Fibroblast of the aortic adventitia (primary cell): ENCODE results near the gene BTBD19. TPM values are rescaled to one million over a fixed set of nuclear protein-coding genes. Genes with fewer than 3 reads are reported as not detected.

Source experiments
- DNase-seq: peaks from one replicate; pipeline ENCODE4 v3.0.0-alpha.2; 2010; ENCODE audit warnings: low read depth
- H3K4me3 ChIP-seq: 2 replicates; pipeline ENCODE4 v1.5.1; 2011; ENCODE audit warnings: low read depth, mild to moderate bottlenecking, control low read depth, low read length, moderate library complexity
- total RNA-seq: library from RNA; depleted of rRNA; stranded (reverse); fragments of >200 nt; gene quantifications from 2 replicates; pipeline ENCODE4 v1.2.3, GENCODE V29; 2012; ENCODE audit warnings: low replicate concordance
- TF ChIP-seq, protein P1 (sequence below): IDR thresholded peaks from 2 replicates; pipeline ENCODE4 v1.5.1; 2011; ENCODE audit warnings: mild to moderate bottlenecking, low read length, control low read depth, inconsistent platforms; ENCODE audit not compliant: insufficient read depth

BTBD19 gene
- total RNA-seq, 1 donor, result 5.4 TPM

DNA sequence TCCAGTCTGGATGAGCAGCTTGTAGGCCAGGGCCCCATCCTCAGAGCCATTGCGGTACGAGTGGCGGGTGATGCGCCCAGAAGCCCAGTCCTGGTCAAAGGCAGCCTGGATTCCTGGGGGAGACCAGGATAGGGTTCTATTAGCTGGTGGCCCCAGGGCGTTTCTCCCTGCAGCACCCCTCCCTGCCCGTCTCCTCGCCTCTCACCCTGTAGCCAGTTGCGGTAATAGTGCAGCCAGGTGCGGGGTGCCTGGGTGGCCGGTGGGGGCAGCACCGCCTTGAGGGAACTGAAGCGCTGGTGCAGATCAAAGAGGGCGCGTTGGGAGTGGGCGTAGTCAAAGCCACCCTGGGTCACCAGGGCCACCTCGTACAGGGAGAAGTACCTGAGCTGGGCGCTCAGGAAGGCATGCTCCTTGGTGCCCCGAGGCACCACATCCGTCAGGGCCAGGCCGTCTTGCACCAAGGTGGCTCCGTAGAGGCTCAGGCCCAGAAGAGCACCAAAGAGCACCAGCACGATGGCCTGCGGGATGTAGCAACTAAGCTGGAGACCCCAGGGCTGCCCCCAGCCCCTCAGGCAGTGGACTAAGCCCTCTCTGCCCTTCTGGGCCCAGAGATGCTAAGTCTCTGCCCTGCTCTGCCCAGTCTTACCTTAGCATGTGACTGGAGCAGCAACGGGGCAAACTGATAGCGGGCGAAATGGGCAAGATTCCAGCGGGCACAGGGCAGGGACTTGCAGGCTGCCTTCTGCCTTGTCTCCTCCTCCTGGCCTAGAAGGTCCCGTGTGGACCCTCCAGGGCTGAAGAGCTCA is 19.1 kb downstream of the BTBD19 start:
- no peak for DNase-seq
- no peak overlapping the region for H3K4me3 ChIP-seq
- TF ChIP-seq, protein P1, sequence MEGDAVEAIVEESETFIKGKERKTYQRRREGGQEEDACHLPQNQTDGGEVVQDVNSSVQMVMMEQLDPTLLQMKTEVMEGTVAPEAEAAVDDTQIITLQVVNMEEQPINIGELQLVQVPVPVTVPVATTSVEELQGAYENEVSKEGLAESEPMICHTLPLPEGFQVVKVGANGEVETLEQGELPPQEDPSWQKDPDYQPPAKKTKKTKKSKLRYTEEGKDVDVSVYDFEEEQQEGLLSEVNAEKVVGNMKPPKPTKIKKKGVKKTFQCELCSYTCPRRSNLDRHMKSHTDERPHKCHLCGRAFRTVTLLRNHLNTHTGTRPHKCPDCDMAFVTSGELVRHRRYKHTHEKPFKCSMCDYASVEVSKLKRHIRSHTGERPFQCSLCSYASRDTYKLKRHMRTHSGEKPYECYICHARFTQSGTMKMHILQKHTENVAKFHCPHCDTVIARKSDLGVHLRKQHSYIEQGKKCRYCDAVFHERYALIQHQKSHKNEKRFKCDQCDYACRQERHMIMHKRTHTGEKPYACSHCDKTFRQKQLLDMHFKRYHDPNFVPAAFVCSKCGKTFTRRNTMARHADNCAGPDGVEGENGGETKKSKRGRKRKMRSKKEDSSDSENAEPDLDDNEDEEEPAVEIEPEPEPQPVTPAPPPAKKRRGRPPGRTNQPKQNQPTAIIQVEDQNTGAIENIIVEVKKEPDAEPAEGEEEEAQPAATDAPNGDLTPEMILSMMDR, result no peak

DNA sequence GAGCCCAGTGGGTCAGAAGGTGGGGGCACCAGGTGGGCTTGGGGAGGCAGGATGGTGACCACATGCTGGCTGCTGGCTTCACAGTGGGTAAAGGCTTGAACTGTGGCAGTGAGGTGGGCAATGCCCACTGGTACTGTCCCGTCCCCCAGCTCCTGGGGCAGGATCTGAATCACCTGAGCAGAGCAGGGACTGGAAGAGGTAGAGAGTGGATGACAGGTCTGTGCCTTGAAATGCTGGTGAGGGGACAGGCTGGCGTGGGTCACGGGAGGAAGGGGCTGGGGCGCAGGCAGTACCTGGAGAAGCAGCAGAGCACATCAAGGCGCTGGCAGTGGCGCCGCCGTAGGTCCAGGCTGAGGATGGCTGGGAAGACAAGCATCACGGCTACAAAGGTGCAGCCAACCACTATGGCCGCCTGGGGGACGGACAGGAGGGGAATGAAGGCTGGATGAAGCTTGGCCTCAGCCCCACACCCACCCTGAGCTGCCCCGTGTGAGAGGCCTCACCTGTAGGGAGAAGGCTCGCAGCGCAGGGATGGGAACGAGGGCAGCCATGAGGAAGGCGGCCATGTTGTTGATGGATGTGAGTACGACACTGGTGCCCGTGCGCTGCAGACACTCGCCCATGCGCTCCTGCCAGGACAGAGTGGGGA is 19.8 kb downstream of the BTBD19 start:
- no peak overlapping the region for H3K4me3 ChIP-seq
- DNase-seq, result no peak
- TF ChIP-seq, protein P1, result no peak

DNA sequence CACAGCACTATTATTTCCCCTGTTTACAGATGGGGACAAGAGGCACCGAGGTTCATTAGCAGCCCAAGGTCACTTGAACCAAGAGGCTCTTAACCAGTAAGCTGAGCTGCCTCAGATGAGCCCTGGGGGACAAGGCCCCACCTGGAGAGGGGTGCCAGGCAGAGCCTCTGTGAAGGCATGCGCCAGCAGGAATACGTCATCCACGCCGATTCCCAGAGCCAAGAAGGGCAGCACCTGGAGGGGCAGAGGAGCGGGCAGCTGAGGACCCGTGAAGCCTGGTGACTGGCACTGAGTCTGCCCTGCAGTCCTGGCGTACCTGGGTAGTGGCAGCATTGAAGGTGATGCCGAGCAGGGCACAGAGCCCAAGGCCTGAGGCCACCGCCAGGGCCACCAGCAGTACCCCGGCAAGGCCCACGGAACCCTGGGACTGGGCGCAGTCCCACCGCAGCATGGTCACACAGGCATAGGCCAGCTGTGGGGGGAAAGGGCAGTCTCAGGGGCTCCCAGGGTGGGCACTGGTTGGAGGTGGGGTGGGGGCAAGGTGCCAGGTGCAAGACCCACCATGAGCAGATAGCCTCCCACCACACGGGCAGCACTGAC is 20.6 kb downstream of the BTBD19 start:
- H3K4me3 ChIP-seq, result no peak overlapping the region
- no peak for DNase-seq
- TF ChIP-seq, protein P1, result no peak

DNA sequence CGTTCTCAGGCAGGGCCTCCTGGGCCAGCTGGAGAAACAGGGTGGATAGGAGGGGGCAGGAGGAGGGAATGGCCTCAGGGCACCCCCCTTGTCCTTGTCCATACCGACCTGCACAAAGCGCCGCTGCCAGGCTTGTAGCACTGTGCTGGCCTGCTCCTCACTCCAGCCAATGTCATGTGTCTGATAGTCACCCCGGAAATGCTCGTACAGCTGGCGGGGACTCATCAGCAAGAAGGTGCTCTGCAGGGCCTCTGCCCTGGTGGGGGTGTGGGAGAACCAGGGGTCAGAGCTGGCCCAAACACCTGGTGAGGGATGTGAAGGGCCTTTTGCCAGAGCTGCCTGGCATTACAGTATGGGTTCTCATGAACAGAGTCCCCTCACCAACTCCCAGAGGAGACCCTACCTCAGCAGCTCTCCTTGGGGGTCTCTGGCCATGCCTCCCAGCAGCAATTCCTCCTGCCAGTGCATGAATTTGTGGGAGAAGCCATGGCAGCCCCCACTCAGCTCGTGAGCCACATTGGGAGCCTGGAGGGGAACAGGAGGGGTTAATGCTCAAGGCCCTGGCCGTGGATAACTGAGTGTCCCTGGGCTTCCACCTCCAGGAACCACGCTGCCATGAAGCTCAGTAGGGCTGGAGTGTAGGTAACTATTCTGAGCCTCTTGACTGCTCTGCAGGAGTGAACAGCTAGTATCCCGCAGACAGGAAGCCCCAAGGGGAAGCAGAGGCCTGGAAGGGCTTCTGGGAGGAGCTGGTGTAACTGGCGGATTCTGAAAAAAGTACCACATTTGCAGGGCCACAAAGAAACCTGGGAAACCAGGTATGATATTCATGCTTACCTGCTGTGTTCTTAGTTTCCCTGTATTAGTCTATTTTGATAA is 21.4 kb downstream of the BTBD19 start:
- TF ChIP-seq, protein P1, result no peak
- DNase-seq, result no peak
- H3K4me3 ChIP-seq, result no peak overlapping the region

DNA sequence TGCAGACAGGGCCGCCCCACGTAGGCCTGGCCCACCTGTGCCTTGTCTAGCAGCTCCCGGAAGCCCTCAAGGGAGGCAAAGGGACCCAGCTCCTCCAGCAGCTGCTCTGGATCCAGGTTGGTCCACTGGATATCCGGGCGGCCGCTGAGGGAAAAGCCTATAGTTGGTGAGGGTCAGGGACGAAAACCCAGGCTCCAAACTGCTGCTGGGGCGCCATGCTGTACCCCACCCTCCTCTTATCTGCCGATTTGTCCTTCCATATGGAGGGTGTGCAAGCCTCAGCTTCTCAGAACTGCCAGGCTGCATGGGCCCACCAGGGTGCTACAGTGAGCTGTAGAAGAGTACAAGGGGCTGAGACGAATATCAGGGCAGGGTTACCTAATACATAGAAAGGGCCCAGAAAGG is 22.6 kb downstream of the BTBD19 start:
- no peak overlapping the region for H3K4me3 ChIP-seq
- DNase-seq, result no peak
- TF ChIP-seq, protein P1, result no peak

DNA sequence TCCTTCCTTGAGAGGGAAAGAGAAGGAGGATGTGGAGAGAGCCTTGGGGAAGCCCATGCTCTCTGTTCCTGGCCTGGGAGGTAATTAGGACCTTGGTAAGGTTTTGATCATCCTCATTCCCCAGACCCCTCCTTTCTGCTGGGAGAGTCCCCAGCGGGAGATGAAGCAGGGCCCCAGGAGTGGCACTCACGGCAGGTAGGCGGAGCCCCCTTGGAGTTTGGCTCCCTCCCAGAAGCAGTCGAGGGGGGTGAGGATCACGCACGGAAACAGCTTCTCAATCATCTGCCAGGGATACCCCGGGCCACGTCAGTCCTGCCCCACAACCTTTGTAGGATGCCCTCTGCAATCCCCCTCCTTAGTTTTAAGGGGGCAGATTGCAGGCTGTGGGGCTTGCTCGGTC is 23.2 kb downstream of the BTBD19 start:
- TF ChIP-seq, protein P1, result no peak
- DNase-seq, result no peak
- no peak overlapping the region for H3K4me3 ChIP-seq
